Skin epidermis (tissue), 12 donors: ENCODE results near the gene ST6GALNAC1.

Experiments used
- H3K27ac ChIP-seq, 21 experiments: fragments of 200-600 bp; sonication (generic) in 11 of 21; one replicate each; pipeline ENCODE4 v1.5.0; 2020; ENCODE audit warnings: mild to moderate bottlenecking in 3 of 21, inconsistent platforms in 2 of 21, moderate library complexity in 2 of 21
- H3K4me3 ChIP-seq, 7 experiments: fragments of 200-600 bp; sonication (generic) in 2 of 7; one replicate each; pipeline ENCODE4 v1.5.0; 2020; ENCODE audit warnings: inconsistent platforms in 2 of 7, mild to moderate bottlenecking in 2 of 7, moderate library complexity in 1 of 7

The ST6GALNAC1 gene, protein sequence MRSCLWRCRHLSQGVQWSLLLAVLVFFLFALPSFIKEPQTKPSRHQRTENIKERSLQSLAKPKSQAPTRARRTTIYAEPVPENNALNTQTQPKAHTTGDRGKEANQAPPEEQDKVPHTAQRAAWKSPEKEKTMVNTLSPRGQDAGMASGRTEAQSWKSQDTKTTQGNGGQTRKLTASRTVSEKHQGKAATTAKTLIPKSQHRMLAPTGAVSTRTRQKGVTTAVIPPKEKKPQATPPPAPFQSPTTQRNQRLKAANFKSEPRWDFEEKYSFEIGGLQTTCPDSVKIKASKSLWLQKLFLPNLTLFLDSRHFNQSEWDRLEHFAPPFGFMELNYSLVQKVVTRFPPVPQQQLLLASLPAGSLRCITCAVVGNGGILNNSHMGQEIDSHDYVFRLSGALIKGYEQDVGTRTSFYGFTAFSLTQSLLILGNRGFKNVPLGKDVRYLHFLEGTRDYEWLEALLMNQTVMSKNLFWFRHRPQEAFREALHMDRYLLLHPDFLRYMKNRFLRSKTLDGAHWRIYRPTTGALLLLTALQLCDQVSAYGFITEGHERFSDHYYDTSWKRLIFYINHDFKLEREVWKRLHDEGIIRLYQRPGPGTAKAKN

DNA sequence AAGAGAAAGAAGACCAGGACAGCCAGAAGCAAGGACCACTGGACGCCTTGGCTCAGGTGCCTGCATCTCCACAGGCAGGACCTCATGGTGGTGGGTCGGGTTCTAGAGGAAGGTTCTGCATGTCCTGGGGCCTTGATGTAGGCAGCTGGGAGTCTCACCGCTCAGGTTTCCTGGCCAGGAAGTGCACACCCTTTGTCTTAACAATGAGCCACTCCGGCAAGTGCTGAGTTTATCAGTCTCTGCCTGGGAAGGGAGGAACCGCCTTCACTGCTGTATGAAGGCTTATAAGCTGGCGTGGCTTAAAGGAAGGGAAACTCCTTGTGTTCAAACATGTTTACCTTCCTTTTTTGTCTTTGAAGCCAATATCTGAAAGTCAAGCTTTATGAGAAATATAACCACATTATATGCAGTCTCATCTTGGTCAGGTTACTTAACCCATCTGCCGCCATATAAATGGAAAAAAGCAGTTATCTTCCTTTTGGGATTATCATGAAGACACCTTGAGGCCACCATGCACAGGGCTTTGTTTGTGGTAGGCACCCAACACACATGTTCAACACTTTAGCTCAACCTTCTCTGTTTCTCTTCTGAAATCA lies at the start of gene ST6GALNAC1:
Gene ST6GALNAC1, minus strand, starts transcription at position 205 of the 596 bp plus-strand sequence. Its CDS starts 119 bp downstream, at position 86.
- peak within 1 kb of the TSS in 12 of 21 experiments; percentile 1 to 60 (median 27) for H3K27ac ChIP-seq
- H3K4me3 ChIP-seq: no peak within 1 kb of the TSS

DNA sequence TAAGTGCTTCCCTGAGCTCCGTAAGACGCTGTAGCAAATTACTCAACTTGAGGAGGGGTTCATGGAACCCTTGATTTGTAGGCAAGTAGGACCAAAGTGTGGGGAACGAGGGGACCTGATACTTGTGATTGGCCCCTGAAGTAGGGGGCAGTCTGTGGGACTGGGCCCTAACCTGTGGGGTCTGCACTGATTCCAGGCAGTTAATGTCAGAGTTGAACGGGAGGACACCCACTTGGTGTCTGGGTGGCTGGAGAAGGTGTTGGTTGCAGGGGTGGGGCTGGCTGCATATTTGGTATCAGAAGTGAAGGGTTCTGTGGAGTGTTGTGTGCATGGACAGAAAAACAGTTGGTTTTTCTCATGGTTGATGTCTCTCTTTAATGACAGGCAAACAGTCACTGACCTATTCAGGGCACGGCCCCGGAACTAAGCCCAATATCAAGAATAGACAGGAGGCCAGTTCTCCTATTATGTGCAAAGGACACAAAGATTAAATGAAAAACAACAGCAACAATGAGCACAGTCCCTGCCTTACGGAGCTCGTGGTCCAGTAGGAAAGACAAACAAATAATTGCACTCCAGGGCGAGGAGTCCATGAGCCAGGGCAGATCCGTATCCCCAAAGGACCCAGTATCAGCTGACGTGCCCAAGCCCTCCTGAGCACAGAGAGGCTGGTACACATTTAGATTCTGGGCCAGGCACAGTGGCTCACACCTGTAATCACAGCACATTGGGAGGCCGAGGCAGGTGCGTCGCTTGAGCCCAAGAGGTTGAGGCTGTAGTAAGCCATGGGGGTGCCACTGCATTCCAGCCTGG lies 48.0 kb upstream of the ST6GALNAC1 start:
- no peak overlapping the region for H3K27ac ChIP-seq
- H3K4me3 ChIP-seq: no peak overlapping the region

DNA sequence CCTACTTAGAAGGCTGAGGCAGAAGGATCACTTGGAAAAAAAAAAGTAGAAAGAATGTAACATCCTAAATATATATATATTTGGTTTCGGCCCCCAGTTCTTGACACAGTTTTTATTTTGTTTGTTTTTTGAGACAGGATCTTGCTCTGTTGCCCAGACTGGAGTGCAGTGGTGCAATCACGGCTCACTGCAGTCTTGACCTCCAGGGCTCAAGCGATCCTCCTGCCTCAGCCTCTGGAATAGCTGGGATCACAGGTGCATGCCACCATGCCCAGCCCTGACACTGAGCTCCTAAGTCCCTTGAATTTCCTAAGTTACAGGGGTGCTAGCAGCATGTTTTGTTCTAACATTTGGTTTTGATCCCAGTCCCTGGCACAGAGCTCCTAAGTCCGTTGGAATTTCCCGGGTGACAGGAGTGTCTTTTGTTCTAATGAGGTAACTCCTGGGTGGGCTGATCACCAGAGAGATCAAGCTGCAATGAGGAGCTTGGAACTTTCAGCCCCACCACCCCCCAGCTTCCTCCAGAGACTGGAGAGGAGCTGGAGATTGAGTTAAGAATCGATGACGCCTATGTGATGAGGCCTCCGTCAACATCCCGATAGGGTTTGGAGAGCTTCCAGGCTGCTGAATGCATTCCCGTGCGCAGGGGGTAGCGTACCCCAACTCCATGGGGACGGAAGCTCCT lies 47.2 kb upstream of the ST6GALNAC1 start:
- no peak overlapping the region for H3K4me3 ChIP-seq

GRCh38 chr17:76689859-76690258 lies 46.3 kb upstream of the ST6GALNAC1 start:
- Histone ChIP-seq H3K27ac (no peak overlapping the region), H3K4me3 (no peak overlapping the region)

More for the DNA sequence above, 47.2 kb upstream of the ST6GALNAC1 start:
- no peak overlapping the region for H3K27ac ChIP-seq

DNA sequence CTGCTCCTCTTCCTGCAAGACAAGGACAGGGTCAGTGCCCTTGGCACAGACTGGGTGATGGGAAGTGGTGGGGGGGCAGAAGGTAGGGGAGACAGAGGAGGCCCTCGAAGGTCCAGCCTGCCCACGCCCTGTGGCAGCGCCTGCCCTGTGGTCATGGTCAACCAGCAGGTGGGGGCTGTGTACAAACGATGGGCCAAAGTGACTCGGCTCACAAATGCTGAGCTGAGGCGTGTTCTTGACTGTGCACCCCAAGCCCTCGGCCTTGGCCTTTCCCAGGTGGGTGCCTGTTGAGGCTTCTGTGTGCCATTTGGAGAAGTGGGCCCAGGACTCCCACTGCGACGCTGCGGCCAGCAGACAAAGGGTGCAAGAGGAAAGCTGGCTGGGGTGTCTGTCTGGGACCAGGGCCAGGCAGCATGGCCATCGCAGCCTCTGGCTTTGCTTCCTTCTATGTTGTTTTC lies 44.6 kb upstream of the ST6GALNAC1 start:
- Histone ChIP-seq H3K27ac (peak overlapping the region in 19 of 21 experiments; percentile 18 to 87 (median 70)), H3K4me3 (no peak overlapping the region)

- Histone ChIP-seq H3K4me3 (no peak overlapping the region), H3K27ac (peak overlapping the region in 19 of 21 experiments; percentile 18 to 87 (median 70))
Measured at GRCh38 chr17:76687298-76688164, 44.0 kb upstream of the ST6GALNAC1 start.

DNA sequence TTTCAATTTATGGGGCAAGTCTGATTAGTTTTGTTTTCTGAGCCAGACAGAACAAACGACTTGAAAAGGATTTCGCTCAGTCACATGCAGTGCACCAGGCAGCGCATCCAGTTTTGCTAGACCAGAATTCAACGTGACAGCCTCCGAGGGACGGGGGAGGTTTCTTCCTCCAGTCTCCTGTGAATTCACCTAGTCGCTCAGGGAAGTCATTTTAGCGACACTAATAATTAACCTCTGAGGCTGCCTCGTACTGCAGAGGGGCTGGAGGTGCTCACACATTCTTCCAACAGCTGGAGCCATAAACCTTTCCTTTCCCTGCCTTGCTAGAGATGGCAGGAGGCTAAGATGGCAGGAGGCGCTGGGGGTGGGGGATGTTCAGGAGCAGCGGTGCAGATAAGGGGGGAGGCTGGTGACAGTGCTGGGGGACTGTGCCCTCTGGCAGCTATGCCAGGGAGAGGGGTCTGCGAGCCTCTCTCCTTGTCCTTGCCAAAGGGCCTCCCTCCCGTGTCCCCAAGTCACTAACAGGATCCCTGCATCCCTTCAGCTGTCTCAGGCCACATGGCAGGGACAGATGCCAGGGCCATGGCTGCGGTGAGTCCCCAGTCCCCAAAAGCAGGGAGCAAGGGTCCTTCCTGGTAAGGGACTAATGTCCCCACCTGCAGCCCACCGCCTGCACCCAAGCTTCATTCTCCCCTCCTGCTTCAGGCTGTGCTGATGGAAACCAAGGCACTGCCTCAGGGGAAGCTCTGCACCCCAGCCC lies 43.2 kb upstream of the ST6GALNAC1 start:
- Histone ChIP-seq H3K4me3 (no peak overlapping the region), H3K27ac (peak overlapping the region in 11 of 21 experiments; percentile 9 to 87 (median 74))

DNA sequence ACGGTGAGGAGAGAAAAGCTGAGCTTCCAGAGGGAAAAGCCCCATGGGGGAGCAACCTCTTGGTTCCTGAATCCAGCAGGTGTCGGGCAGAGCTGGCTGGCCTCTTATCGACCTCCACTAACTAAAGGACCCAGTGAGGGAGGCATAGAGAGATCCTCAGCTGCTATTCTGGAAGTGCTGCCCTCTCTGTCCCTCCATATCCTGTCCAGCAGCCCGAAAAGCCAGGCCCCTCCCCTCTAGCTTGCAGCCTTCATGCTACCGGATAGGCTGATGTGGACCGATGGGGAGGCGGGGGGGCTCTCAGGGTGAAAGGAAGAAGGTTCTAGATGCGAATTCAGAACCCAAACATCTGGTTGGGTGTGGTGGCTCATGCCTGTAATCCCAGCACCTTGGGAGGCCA lies 42.3 kb upstream of the ST6GALNAC1 start:
- Histone ChIP-seq H3K27ac (peak overlapping the region in 1 of 21 experiments; percentile 27), H3K4me3 (no peak overlapping the region)

GRCh38 chr17:76685366-76685765 lies 41.8 kb upstream of the ST6GALNAC1 start:
- peak overlapping the region in 2 of 21 experiments; percentile 15 to 27 for H3K27ac ChIP-seq
- no peak overlapping the region for H3K4me3 ChIP-seq

- H3K27ac ChIP-seq: peak overlapping the region in 2 of 21 experiments; percentile 15 to 27
- no peak overlapping the region for H3K4me3 ChIP-seq
Measured at GRCh38 chr17:76684756-76685155, 41.2 kb upstream of the ST6GALNAC1 start.

DNA sequence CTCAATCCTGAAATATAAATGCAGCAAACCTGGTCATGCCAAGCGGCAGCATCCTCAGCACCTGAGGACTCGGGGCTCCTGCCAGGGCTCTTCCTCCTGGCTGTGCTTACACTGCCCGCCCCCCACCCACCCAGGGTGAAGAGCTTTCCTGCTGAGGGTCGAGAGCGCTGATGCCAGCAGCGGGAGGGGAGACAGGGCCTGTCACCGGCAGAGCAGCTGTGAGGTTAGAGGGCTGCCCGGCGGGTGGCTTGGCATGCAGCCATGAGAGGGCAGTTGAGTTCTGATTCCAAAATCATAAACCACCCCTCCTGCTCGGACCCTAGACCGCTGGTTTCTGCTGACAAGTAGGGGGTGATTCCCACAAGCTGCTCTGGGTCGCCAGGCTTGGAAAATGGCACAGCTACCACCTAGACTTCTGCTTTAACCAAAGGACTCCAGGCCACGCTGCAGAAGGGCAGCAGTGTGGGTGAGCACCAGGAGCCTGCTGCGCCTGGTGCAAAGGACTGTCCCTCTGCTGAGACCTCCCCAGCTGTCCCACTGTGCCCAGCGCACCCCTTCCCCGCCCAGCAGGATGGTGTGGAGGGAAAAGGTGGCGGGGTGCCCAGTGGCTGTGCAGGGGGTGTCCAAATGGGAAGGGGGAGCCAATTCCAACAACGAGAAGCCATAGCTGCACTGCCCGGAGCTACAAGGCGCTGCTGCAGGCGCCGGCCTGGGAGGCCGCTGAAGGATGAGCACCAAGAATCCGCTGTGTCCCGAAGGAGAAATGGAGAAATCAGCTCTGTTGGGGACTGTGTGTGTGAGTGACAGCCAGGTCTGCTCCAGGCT lies 40.6 kb upstream of the ST6GALNAC1 start:
- no peak overlapping the region for H3K27ac ChIP-seq
- no peak overlapping the region for H3K4me3 ChIP-seq

DNA sequence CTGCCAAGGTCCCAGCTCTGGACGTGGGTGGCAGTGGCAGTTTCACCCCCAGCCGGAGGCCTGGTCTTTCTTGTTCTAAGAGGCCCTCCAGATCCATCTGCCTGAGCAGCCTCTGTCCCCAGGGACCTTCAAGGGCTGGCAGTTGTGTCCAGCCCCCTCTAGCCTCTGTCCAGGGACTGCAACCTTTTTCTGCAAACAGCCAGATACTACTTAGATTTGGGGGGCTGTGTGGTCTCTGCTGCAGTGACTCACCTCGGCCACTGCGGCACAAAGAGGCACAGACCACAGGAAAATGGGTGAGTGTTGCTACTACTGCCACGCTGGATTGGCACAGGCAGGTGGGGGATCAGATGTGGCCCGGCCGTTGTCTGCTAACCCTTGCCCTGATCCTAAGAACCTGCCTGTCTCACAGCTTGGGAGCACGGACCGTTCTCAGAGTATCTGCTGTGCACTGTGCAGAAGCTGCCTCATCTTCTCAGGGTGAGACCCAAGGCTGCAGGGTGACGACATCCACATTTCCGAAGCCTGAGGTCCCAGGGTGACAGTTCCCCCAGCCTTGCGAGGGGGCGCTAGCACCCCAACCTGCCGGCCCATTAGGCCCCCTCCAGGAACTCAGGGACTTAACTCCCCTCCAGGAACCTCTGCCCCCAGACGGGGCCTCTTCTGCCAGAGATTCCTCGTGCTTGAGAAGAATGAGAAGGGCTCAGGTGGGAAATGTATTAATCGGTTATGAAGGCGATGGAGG lies 39.6 kb upstream of the ST6GALNAC1 start:
- Histone ChIP-seq H3K4me3 (no peak overlapping the region), H3K27ac (peak overlapping the region in 1 of 21 experiments; percentile 53)

GRCh38 chr17:76682296-76682695 lies 38.7 kb upstream of the ST6GALNAC1 start:
- no peak overlapping the region for H3K4me3 ChIP-seq
- H3K27ac ChIP-seq: peak overlapping the region in 2 of 21 experiments; percentile 33 to 44

- Histone ChIP-seq H3K4me3 (no peak overlapping the region), H3K27ac (peak overlapping the region in 6 of 21 experiments; percentile 2 to 44 (median 29))
Measured at GRCh38 chr17:76681222-76682137, 37.9 kb upstream of the ST6GALNAC1 start.

DNA sequence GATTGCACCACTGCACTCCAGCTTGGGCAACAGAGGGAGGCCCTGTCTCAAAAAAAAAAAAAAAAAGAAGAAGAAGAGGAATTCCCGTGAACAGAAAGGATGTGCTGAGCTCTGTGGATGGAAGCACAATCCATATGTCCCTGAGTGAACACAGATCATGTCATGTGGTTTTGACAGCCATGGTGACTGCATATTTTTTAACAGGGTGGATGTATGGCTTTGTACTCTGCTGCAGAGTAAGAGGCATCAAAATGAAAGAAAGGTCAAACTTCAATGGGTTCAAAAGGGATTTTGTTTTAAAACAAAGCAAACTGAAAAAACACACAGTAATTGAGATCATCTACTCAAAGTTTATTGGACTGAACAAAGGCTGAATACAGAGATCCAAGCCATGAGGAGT lies 35.7 kb upstream of the ST6GALNAC1 start:
- Histone ChIP-seq H3K4me3 (no peak overlapping the region), H3K27ac (no peak overlapping the region)
